ENCODE measurements around the gene ZNF493.

ZNF493 gene

DNA sequence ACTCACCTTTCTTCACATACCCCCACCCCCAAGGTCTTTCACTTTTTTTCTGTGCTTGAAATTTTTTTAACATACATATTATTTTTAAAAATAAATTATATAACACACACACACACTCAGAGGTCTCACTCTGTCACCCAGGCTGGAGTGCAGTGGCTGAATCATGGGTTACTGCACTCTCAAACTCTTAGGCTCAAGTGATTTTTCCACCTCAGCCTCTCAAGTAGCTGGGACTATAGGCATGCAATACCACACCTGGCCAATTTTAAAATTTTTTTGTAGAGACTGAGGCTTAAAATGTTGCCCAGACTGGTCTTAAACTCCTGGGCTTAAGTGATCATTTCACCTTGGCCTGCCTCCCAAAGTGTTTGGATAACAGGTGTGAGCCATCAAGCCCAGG, 75.6 kb downstream of the ZNF493 start:
- H3K9ac ChIP-seq (ENCODE audit: low read length): no peak overlapping the region
- H3K79me2 ChIP-seq (ENCODE audit: low read length): no peaks in the 10 kb centered on the region
- H3F3A ChIP-seq (ENCODE audit: insufficient read depth, low read length): no peaks in the 10 kb centered on the region
- no peaks in the 10 kb centered on the region for H3K9me3 ChIP-seq (replicated peaks; ENCODE audit: insufficient read depth, low read length)
- DNase-seq: no peak
- H3K9me2 ChIP-seq (replicated peaks; ENCODE audit: insufficient read depth, low read length): no peaks in the 10 kb centered on the region
- H3K4me1 ChIP-seq (ENCODE audit: low read length): no peaks in the 10 kb centered on the region
- no peak overlapping the region for H3K27ac ChIP-seq (ENCODE audit: low read length)
- no peak overlapping the region for H3K4me2 ChIP-seq (ENCODE audit: low read depth, low read length)
- TF ChIP-seq, protein P1, sequence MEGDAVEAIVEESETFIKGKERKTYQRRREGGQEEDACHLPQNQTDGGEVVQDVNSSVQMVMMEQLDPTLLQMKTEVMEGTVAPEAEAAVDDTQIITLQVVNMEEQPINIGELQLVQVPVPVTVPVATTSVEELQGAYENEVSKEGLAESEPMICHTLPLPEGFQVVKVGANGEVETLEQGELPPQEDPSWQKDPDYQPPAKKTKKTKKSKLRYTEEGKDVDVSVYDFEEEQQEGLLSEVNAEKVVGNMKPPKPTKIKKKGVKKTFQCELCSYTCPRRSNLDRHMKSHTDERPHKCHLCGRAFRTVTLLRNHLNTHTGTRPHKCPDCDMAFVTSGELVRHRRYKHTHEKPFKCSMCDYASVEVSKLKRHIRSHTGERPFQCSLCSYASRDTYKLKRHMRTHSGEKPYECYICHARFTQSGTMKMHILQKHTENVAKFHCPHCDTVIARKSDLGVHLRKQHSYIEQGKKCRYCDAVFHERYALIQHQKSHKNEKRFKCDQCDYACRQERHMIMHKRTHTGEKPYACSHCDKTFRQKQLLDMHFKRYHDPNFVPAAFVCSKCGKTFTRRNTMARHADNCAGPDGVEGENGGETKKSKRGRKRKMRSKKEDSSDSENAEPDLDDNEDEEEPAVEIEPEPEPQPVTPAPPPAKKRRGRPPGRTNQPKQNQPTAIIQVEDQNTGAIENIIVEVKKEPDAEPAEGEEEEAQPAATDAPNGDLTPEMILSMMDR (IDR thresholded peaks at IDR 0.05; ENCODE audit: low read length): no peak
- TF ChIP-seq EZH2phosphoT487 (IDR thresholded peaks at IDR 0.05; ENCODE audit: low read length) (no peak), EZH2 (optimal IDR thresholded peaks at IDR 0.05; ENCODE audit: low read depth, low read length) (no peak)
- H3K27me3 ChIP-seq (replicated peaks; ENCODE audit: insufficient read depth, low read length): no peaks in the 10 kb centered on the region
- no peaks in the 10 kb centered on the region for H4K20me1 ChIP-seq (ENCODE audit: insufficient read depth, low read length)
- H3K36me3 ChIP-seq (replicated peaks; ENCODE audit: insufficient read depth, low read length): no peaks in the 10 kb centered on the region
- H3K4me3 ChIP-seq (ENCODE audit: low read length): no peak overlapping the region
- no peak overlapping the region for H2AFZ ChIP-seq (ENCODE audit: low read length)

DNA sequence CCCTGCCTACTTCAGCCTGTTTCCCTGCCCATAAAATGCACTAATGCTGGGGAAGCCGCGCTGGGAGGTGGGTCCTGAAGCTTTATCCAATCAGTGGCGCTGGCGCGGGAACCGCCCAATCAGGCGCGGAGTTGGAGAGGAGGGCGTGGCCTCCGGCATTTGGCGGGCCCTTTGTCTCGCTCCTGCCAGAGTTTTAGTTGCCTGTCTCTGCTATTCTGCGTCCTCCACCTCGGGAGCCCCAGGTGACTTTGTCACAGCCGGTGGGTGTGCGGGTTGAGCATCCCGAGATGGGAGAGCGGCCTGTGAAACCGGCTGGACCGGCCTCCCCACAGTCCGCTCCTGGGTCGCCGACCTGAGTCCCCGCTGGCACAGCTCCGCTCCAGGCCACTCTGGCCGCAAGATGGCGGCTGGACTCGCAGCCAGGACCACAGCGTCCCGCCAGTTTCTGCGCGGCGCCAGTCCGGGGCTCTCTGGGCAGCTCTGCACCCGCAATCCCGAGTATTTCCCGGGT, 77.8 kb downstream of the ZNF493 start:
- Histone ChIP-seq H3K9me3 (replicated peaks; ENCODE audit: insufficient read depth, low read length) (no peaks in the 10 kb centered on the region), H3F3A (ENCODE audit: insufficient read depth, low read length) (no peaks in the 10 kb centered on the region), H3K9ac (ENCODE audit: low read length) (no peak overlapping the region), H3K4me3 (ENCODE audit: low read length) (no peak overlapping the region), H3K4me2 (ENCODE audit: low read depth, low read length) (no peak overlapping the region), H3K9me2 (replicated peaks; ENCODE audit: insufficient read depth, low read length) (no peaks in the 10 kb centered on the region), H3K27me3 (replicated peaks; ENCODE audit: insufficient read depth, low read length) (no peaks in the 10 kb centered on the region), H3K79me2 (ENCODE audit: low read length) (no peaks in the 10 kb centered on the region), H3K36me3 (replicated peaks; ENCODE audit: insufficient read depth, low read length) (no peaks in the 10 kb centered on the region), H3K27ac (ENCODE audit: low read length) (no peak overlapping the region), H2AFZ (ENCODE audit: low read length) (no peak overlapping the region), H4K20me1 (ENCODE audit: insufficient read depth, low read length) (no peaks in the 10 kb centered on the region), H3K4me1 (ENCODE audit: low read length) (no peaks in the 10 kb centered on the region)
- DNase-seq: no peak
- TF ChIP-seq EZH2 (optimal IDR thresholded peaks at IDR 0.05; ENCODE audit: low read depth, low read length) (no peak), EZH2phosphoT487 (IDR thresholded peaks at IDR 0.05; ENCODE audit: low read length) (no peak)
- TF ChIP-seq, protein P1 (IDR thresholded peaks at IDR 0.05; ENCODE audit: low read length): no peak
